Effector memory CD4-positive, alpha-beta T cell (primary cell): Measurements from ENCODE around the gene ISLR.

Experiments
- DNase-seq, 3 donors: peaks; one replicate each; pipeline ENCODE4 v3.0.0-alpha.2; 2020
- H3K27ac ChIP-seq: 2 replicates; pipeline ENCODE4 v1.7.0; 2013; ENCODE audit warnings: mild to moderate bottlenecking, low read length, moderate library complexity; ENCODE audit not compliant: insufficient read depth, poor library complexity, severe bottlenecking
- H3K27me3 ChIP-seq: replicated peaks from 2 replicates; pipeline ENCODE4 v1.7.0; 2013; ENCODE audit warnings: mild to moderate bottlenecking, low read length; ENCODE audit not compliant: insufficient read depth, control insufficient read depth, poor library complexity, severe bottlenecking
- H3K36me3 ChIP-seq: 2 replicates; pipeline ENCODE4 v1.7.0; 2013; ENCODE audit warnings: mild to moderate bottlenecking, low read length, moderate library complexity; ENCODE audit not compliant: control insufficient read depth, insufficient read depth
- H3K4me1 ChIP-seq: 2 replicates; pipeline ENCODE4 v1.7.0; 2013; ENCODE audit warnings: low read length, mild to moderate bottlenecking; ENCODE audit not compliant: control insufficient read depth, insufficient read depth, poor library complexity, severe bottlenecking
- H3K4me3 ChIP-seq: 2 replicates; pipeline ENCODE4 v1.7.0; 2013; ENCODE audit warnings: low read length, low read depth, mild to moderate bottlenecking; ENCODE audit not compliant: insufficient read depth, poor library complexity, severe bottlenecking
- H3K9me3 ChIP-seq: 2 replicates; pipeline ENCODE4 v1.7.0; 2013; ENCODE audit warnings: mild to moderate bottlenecking, low read length, moderate library complexity; ENCODE audit not compliant: control insufficient read depth

ISLR gene

GRCh38 chr15:74179983-74180880 is 6.7 kb downstream of the ISLR start:
- Histone ChIP-seq H3K27me3 (no peaks in the 10 kb centered on the region), H3K27ac (no peak overlapping the region), H3K4me3 (no peak overlapping the region), H3K9me3 (no peaks in the 10 kb centered on the region), H3K4me1 (no peaks in the 10 kb centered on the region), H3K36me3 (no peaks in the 10 kb centered on the region)
- no peak for DNase-seq

DNA sequence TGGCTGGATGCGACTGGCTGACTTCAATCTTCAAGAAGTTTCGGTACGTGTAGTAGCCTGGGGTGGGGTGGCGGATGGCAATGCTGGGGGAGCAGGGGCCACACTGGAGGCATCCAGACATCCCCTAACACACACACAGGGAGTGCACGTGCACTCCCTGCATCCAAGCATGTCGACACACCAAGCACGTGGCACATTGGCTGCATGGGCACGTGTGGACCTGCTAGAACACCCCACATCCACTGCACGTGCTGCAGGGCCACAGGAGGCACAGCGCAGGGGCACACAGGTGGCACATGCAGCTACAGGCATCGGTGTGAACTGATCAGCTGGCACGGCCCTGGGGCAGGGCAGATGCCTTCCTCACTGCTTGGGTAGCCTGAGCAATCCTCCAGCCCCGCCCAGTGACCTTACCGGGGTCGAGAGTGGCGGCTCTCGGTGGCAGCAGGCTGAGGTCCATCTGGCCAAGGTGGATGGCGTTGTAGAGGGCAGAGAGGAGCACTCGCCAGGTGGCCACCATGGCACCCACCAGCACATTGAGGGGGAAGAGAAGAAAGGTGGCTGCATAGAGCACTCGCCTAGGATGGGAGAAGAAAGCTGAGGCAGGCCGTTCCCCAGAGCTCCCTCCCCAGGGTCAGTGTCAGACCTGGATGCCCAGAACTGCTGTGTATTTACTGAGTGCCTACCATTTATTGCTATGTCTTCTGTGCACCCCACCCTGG is 7.5 kb downstream of the ISLR start:
- Histone ChIP-seq H3K9me3 (no peaks in the 10 kb centered on the region), H3K27ac (no peak overlapping the region), H3K27me3 (no peaks in the 10 kb centered on the region), H3K4me3 (no peak overlapping the region), H3K36me3 (no peaks in the 10 kb centered on the region), H3K4me1 (no peaks in the 10 kb centered on the region)
- DNase-seq = no peak

- Histone ChIP-seq H3K27me3 (no peaks in the 10 kb centered on the region), H3K4me3 (no peak overlapping the region), H3K36me3 (no peaks in the 10 kb centered on the region), H3K9me3 (no peaks in the 10 kb centered on the region), H3K27ac (no peak overlapping the region), H3K4me1 (no peaks in the 10 kb centered on the region)
- no peak for DNase-seq
These were observed 8.6 kb downstream of the ISLR start for GRCh38 chr15:74182131-74182530.

- no peak for DNase-seq
- no peaks in the 10 kb centered on the region for H3K4me1 ChIP-seq
- no peak overlapping the region for H3K27ac ChIP-seq
- no peaks in the 10 kb centered on the region for H3K9me3 ChIP-seq
- no peaks in the 10 kb centered on the region for H3K36me3 ChIP-seq
- no peaks in the 10 kb centered on the region for H3K27me3 ChIP-seq
- no peak overlapping the region for H3K4me3 ChIP-seq
These were observed 11.1 kb downstream of the ISLR start for GRCh38 chr15:74184582-74185091.

- DNase-seq = no peak
- Histone ChIP-seq H3K36me3 (no peaks in the 10 kb centered on the region), H3K27ac (no peak overlapping the region), H3K4me3 (no peak overlapping the region), H3K27me3 (no peaks in the 10 kb centered on the region), H3K4me1 (no peaks in the 10 kb centered on the region), H3K9me3 (no peaks in the 10 kb centered on the region)
These were observed 12.3 kb downstream of the ISLR start for GRCh38 chr15:74185710-74186348.

DNA sequence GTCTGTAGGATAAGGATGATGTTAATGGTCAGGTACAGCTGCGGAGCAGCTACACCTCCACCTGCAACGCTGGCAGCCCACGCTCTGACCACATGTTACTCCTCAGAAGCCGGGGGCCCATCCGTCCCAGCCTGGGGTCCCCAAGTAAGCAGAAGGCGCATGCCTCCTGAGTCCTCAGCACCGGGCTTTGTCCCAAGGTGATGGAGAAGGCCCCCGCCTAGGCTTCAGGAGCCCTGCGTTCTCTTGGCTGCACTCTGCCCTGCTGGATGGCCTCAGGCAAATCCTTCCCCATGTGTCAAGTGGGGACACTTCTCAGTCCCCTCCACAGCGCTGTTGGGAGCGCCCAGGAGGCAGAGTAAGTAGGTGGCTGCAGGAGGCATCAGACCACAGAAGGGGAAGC is 14.7 kb downstream of the ISLR start:
- no peak overlapping the region for H3K27ac ChIP-seq
- H3K4me3 ChIP-seq = no peak overlapping the region
- no peaks in the 10 kb centered on the region for H3K4me1 ChIP-seq
- no peaks in the 10 kb centered on the region for H3K36me3 ChIP-seq
- no peaks in the 10 kb centered on the region for H3K9me3 ChIP-seq
- no peak for DNase-seq
- no peaks in the 10 kb centered on the region for H3K27me3 ChIP-seq

- no peak for DNase-seq
- H3K27me3 ChIP-seq = no peaks in the 10 kb centered on the region
These were observed 18.3 kb downstream of the ISLR start for GRCh38 chr15:74191798-74192197.

DNA sequence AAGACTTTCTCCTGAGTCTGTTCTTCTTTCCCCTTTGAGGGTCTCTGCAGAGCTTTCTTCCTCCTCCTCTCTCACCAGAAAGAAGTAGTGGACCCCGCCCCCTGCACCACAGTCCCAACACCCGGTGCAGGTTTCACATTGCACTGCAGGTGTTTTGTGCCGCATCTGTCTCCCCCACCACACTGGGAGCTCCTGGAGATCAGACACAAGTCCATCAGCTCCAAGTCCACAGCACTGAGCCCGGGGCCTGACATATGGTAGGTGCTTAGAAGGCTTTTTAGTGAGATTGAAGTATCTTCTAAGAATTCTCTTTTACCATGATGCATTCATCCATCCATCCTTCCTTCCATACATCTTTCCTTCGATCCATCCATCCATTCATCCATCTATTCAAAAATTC is 19.2 kb downstream of the ISLR start:
- H3K4me1 ChIP-seq = no peaks in the 10 kb centered on the region
- DNase-seq = no peak
- H3K36me3 ChIP-seq = no peaks in the 10 kb centered on the region
- H3K27ac ChIP-seq = no peak overlapping the region
- H3K4me3 ChIP-seq = no peak overlapping the region
- H3K9me3 ChIP-seq = no peaks in the 10 kb centered on the region
- H3K27me3 ChIP-seq = no peaks in the 10 kb centered on the region

More at GRCh38 chr15:74191798-74192197, 18.3 kb downstream of the ISLR start:
- no peak overlapping the region for H3K4me3 ChIP-seq
- no peaks in the 10 kb centered on the region for H3K4me1 ChIP-seq
- no peaks in the 10 kb centered on the region for H3K9me3 ChIP-seq
- H3K27ac ChIP-seq = no peak overlapping the region
- H3K36me3 ChIP-seq = no peaks in the 10 kb centered on the region

DNA sequence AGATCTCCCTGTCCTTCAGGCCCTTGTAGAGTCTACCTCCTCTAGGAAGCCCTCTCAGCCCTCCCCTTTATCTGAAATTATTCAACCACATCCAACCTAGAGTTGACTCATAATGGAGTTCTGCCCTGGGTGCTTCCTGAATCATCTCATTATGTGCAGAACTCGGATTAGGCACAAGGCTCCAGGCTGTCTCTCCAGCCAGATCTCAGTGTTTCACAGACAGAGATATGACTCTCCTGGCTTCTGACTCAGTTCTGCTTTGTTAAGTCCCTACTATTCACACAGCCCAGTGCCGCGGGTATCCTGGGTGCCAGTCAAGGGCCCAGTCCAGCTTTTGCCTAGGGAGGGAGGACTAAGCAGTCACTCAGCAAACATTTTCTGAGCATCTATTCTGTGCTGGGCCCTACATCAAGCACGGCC is 19.8 kb downstream of the ISLR start:
- no peaks in the 10 kb centered on the region for H3K9me3 ChIP-seq
- no peaks in the 10 kb centered on the region for H3K36me3 ChIP-seq
- no peaks in the 10 kb centered on the region for H3K4me1 ChIP-seq
- H3K4me3 ChIP-seq = no peak overlapping the region
- no peak for DNase-seq
- no peaks in the 10 kb centered on the region for H3K27me3 ChIP-seq
- no peak overlapping the region for H3K27ac ChIP-seq
